Activated CD8-positive, alpha-beta memory T cell treated with anti-CD3 and anti-CD28 coated beads for 4 hours (primary cell): ENCODE results near the gene MXI1.

ENCODE experiments used
- DNase-seq, 2 donors: peaks; one replicate each; pipeline ENCODE4 v3.0.0-alpha.2; 2020; ENCODE audit warnings: low read depth in 2 of 2

The MXI1 gene

DNA sequence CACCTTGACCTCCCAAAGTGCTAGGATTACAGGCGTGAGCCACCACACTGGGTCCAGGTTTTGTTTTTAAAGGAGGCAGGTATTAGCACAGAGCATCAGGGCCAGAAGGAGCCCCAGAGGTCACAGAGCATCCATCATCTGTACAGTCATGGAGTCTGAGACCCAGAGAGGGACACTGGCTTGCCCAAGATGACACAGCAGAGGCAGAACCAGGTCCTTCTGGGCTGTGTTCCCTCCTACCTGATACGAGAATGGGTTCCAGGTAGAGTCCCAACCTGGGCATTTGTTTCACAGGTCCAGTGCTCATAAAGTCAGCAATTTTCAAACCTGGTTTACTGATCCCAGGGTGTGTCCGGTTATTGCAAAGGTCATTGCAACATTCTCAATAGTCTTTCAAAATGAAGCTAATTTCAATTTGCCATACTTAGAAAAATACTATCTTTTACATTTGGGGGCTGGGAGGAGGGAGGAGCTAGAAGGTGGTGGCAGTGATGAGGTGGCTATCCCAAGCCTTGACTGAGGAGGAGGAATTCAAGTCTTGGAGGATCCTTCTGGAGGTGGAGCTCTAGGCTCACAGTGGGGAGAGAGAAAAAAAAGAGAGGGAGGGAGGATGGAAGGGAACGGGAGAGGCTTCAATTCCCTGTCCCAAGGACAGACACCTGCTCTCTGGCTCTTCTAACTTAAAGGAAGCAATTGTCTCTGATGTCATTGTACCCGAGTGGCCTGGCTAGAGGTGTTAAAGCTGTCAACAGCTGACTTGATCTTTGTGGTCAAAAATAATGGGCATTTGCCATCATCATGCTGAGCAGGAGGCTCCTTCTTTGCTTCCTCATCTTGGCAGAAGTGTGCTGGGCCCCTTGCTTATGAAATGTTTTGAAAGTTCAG lies 8.1 kb downstream of the MXI1 start:
- DNase-seq: no peak

DNA sequence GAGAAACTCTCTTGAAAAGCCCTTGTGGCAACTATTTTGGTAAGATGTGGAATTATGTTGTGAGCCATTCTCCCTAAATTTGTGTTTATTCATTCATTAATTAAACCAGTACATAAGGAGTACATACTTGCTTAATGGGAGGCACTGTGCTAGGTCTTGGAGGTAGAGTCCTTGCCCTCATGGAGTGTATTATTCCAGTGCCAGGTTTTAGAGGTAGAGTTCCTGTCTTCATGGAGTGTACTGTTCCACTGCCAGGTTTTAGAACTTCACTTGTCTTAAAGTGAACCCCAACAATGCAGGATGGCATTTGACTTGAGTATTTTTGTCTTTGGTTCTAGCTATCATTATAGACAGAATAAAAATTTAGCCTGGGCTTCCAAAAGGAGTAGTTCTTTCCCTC lies 8.8 kb downstream of the MXI1 start:
- DNase-seq: no peak

DNA sequence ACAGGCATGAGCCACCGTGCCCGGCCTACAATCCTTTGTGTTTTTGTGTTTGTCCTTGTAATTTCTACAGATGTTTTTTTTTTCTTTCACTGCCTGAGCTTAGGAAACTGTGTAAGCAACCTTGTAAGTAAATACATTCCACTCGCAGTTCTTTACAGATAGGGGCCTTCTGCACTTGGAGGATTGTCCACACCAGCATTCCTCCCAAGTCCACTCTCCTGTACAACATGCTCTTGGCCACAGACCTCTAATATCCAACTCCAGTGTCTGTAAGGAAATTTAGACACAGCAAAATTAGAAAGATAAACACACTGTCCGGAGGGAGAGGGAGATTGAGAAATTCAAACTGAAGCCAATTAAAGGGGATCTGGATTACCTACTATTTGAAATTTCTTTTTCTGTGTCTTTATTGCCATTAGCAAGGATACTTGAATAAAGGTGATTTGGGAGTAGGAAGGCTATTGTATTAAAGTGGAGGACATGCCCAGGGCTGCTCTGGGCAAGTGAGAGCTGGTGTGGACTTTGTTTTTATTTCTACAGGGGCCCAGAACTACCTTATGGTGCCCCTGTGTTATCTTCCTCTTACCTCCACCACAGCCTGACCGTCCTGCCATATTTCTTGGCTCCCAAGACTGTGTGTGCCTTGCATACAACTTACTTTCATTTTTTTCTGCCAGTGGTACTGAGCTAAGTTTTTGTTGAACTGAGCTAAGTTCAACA lies 9.7 kb downstream of the MXI1 start:
- DNase-seq: no peak

DNA sequence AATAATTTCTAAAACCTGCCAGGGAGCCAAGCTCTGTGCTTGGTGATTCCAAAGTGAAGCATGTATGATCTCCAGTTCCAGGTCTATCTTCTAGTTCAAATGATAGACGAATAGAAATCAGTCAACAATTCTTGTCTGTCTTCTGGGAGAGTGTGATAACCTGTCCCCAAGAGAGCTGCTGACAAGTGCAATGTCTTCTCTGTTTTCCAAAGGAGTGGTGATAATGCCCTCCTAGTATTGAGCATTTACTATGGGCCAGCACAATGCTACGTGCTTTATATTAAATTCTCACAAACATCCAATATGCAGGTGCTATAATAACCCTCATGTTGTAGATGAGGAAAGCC lies 10.2 kb downstream of the MXI1 start:
- no peak for DNase-seq

DNA sequence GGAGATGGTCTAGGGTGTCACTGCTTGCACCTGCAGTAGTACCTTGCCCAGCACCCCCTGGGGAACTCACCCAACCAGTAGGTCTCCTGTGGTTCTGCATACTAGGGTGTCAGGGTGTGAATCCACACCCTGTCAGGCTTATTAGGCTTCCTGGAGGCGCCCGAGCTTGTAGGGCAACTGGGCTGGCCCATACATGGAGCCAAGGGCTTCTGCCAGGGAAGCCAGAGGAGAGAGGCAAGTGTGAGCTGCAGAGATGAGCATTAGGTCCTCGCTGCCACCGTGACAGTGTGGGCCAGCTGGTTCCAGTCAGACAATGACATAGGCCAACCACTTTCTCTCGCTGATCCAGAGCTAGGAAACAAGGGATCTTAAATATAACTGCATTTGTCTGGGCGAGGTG lies 11.2 kb downstream of the MXI1 start:
- no peak for DNase-seq

DNA sequence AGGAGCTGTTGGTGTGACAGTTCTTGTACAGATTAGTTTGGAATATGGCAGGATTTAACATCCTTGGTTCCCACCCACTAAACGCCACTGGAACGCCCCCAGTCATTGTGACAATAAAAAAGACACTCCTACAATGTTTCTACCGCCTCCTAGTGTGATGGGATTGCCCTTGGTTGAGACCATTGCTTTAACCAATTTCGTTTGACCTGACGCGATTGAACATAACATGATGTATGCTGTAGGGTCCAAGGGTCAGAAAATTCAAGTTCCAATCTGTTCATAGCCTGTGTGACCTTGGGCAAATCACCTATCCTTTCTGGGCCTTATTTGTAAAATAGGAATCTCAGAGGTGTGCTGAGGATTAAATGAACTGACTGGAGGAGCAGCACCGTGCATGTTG lies 12.5 kb downstream of the MXI1 start:
- DNase-seq: no peak

DNA sequence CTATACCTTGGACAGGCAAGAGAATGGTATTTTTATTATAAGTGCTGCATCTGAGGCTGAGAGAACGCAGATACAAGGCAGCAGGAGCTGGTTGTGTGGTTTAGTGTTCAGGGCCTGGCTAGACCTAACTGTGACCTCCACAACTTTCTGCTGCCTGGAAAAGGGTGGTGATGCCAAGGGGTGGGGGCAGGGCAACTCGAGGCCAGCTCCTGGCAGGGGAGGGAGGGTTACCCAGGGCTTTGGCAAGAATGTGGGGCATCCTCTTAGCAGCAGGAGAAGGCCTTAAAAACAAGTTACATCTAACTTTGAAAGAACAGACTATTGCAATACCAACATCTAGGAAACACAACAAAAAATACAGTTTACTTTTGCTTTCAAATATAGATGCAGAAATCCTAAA lies 13.0 kb downstream of the MXI1 start:
- DNase-seq: no peak

DNA sequence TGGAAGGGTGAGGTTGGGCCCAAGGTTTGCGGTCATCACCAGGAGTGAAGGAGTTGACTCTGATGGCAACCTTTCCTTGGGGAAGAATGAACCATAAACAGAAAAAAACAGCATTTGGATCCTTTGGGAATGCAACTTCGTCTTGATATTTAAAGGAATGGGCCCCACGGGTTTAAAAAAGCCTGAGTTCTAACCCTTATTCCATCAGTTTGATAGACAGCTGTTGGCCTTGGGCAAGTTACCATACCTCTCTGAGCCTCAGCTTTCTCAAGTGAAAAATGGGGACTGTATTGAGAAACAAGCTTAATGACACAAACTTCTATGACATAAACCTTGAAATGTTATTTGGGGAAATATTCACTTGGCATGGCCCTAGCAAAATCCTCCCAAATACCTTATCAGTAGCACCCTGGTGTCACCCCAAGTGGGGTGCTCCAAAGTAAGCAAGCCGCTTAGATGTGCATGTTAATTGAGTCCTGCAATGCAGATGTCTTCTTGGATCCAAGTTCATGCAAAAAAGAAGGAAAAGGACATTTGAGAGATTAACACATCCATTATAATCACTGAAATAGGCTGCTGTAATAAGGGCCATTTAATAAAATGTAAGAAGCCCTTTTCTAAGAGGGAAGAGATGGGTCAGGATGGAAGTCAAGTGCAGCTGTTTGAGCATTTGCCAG lies 13.8 kb downstream of the MXI1 start:
- DNase-seq: no peak

DNA sequence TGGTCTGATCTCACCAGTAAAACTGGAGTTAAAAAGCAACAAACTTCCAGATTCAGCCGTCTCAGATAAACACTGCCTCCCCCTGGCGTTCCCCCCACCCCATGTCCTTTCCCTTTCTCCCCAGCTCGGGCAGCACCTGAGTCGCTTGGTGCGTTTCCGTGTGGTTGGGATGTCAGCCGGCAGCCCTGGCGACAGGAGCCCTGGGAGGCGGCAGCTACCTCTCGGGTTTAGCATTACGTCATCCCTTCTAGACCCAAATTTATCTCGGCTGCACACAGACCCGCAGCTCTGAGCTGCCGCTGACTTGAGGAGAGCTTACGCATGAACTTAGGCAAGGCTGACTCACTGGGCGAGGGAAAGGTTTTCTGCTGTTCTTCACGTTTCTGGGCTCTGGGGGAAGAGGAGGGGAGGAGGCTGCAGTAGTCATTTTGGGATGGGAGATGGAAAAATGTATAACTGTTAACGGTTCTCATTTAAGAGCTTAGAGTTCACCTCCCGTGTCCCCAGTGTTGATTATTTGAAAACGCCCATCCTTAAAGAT lies 14.4 kb downstream of the MXI1 start:
- peak in 1 of 2 donors; percentile 65 for DNase-seq

DNA sequence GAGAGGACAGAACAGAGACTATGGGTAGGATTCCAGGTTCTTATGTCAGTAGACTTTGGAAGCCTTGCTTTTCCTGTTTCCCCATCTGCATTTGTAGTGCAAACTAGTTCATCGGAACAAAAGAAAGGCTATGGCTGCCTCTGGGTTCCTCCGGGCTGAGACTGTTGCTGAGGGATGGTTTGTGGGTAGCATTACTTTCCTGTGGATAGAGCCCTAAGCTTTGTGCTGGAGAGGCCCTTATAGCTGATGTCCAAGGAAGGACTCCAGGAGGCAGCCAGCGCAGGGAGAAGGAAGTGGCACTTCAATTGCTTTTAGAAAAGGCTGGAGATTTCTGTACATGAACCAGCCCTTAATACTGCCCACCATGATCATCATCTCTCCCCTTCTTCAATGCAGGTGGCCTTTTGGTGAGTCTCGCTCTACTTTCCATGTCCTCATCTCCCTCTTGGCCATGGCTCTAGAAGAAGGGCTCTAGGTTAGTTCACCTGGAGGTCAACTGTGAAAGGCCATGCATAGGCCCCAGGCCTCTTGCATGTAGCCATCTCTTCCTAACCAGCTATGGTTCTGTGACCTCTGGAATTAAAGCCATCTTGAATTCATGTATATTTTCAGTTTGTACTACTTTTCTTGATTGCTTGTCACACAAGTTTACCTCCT lies 15.4 kb downstream of the MXI1 start:
- DNase-seq: no peak

DNA sequence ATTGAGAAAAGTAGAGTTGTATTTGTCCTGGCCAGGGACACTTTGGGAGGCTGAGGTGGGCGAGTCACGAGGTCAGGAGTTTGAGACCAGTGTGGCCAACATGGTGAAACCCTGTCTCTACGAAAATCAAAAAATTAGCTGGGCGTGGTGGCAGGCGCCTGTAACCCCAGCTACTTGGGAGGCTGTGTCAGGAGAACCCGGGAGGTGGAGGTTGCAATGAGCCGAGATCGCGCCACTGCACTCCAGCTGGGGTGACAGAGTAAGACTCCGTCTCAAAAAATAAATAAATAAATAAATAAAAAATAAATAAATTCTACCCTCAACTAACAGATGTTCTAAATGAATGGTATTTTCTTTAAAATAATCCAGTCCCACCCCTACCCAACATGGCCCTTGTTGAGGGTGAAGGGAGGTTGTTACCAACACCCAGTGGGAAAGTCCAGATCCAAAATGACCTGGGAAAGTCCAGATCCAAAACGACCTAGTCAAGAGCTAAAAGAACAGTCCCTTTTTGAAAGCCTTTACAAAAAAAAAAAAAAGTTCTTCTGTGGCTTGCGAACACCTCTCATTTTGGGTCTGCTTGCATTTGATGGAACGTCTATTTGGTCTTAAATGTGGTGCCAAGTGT lies 16.0 kb downstream of the MXI1 start:
- DNase-seq: no peak

DNA sequence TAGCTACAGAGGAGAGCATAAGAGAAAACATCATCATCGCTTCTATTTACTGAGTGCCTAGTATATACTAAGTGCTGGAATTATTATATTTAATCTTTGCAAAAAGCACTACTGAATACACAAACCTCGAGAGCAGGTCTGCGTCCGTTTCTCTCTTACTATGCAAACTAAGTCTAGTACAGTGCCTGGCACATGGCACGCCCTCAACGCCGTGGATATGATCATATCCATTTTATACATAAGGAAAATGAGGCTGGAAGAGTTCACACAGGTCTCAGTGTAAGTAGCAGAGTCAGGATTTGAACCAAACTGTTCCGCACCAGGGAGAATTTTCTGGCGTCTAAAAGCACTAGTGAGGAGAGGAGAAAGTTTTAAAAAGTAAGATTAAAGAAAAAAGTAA lies 17.6 kb downstream of the MXI1 start:
- no peak for DNase-seq

DNA sequence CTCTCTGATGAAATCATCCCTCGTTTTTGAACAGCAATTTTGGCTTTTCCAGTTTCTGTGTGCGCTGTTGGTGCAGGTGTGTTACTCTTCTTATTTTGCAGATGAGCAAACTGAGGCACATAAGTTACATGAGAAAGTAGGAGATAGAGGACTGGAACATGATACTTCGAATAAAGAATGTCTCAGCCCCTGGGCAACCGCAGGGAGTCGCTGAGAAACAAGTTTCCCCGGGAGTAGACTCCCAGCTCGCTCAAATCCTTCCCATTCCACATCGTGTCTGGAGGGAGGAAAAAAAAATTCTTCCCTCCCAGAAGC lies 18.0 kb downstream of the MXI1 start:
- no peak for DNase-seq

DNA sequence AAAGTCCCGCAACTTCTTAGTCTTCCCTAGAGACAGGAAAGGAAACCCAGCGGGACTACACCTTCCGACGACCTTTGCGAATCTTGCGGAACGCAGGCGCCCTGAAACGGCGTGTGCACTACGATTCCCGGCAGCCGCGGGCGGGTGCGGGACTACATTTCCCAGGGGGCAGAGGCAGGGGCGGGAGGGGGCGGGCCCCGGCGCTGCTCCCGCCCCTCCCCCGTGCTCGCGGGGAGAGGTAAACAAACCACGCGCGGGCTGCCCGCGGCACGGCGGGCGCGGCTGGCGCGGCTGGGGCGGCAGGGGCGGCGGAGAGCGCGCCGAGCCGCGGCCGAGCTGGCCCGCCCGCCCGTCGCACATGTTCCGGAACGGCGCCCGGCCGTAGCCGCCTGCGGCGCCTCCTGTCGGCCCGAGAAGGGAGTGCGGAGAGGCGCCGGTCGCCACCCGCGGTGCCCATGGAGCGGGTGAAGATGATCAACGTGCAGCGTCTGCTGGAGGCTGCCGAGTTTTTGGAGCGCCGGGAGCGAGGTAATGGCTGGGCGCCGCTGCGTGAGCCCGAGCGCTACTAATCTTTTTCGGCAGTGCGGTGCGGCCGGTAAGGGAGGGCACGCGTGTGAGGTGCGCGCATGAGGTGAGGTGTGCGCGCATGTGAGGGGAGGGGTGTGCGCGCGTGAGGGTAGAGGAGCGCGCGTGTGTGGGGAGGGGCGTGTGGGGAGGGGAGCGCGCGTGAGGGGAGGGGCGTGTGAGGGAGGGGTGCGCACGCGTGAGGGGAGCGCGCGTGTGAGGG lies 18.5 kb downstream of the MXI1 start:
- peak; percentile 74 to 79 for DNase-seq

DNA sequence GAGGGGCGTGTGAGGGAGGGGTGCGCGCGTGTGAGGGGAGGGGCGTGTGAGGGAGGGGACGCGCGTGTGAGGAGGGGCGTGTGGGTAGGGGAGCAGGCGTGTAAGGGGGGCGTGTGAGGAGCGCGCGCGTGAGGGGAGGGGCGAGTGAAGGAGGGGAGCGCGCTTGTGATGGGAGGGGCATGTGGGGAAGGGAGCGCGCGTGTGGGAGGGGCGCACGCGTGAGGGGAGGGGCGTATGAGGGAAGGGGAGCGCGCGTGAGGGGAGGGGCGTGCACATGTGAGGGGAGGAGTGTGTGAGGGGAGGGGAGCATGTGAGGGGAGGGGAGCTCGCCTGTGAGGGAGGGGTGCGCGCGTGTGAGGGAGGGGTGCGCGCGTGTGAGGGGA lies 19.1 kb downstream of the MXI1 start:
- DNase-seq: peak; percentile 68 to 77

DNA sequence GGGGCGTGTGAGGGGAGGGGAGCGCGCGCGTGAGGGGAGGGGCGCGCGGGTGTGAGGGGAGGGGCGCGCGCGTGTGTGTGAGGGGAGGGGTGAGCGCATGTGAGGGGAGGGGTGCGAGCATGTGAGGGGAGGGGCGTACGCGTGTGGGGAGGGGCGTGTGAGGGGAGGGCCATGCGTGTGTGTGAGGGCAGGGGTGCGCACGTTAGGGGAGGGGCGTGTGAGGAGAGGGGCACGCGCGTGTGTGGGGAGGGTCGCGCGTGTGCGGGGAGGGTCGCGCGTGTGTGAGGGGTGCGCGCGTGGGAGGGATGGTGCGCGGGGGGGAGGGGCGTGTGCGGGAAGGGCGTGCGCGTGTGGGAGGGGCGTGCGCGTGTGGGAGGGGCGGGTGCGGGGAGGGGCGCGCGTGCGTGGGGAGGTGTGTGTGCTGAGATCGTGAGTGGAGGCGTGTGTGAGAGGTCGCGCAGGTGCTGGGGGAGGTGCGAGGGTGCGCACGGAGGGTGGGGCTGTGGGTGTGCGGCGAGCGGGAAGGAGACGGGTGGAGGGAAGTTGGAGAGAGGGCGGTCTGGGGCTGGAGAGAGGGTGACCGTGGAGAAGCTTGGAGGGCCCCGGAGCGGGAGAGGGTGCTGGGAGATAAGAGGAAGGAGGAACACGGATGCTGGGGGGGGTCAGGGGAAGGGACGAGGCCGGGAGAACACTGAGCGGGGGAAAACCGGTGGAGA lies 19.7 kb downstream of the MXI1 start:
- peak; percentile 59 to 67 for DNase-seq

DNA sequence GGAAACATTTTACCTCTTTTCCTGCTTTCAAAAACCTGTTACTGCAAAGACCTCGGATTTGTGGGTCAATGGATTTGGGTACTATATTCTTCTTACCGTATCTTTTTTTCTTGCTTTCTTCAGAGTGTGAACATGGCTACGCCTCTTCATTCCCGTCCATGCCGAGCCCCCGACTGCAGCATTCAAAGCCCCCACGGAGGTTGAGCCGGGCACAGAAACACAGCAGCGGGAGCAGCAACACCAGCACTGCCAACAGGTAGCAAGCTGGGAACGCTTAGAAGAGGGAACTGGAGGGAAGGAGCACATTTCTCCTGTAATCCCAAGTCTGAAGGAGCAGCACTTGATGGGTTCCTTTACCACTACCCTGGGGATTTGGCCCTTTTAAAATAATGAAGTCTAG lies 20.7 kb downstream of the MXI1 start:
- DNase-seq: no peak

DNA sequence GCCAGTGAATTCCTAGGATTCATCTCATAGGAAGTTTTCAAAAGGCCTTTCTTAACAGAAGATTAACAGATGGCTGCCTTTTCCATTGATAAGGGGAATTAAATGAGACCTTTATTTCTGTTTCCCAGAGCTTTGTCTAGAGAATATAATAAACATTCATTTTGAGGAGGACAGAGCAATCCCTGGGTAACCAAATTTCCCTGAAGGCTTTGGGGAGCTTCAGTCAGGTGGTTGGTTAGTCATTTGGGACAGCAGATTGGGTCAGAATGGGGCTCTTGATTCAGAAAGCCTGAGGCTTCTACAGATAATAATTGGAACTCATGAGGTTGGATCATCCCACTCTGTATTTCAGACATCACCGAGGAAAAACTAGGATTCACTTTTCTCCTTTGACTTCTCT lies 21.8 kb downstream of the MXI1 start:
- no peak for DNase-seq

DNA sequence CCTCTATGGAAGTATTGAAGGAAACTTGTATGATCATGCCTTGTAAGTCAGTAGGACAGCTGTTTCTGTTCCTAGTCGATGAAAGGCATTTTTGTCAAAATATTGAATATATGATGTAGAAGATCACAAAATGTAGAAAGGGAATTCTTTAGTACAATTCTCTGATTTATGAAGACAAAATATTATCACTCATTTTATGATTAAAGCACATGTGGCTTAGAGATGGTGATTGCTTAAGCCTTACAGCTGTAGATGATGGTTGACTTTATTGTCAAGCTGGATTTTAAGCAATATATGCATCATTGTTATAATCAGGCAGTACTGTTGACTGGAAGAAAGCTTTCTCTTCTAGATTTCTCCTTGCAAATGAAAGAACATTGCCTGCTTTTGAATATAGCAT lies 26.4 kb downstream of the MXI1 start:
- DNase-seq: no peak

DNA sequence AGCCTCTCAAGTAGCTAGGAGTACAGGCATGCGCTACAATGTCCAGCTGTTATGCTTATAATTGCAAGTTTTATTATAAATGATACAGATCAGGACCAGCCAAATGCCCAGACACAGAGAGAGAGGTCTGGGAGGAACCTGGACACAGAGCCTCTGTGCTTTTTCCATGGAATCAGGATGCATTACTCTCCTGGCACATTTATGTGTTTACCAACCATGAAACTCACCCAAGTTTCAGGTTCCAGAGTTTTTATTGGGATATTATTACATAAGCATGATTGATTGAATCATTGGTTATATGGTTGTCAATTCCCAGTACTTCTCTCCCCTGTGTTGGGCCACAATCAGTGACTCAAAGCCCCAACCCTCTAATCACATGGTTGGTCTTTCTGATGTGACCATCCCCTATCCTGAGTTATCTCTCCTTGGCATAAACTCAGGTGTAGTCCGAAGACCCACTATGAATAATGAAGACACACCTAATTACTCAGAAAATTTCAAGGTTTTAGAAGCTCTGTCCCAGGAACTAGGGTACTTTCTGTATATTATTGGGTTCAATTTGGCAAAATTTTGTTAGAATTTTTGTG lies 30.6 kb downstream of the MXI1 start:
- DNase-seq: no peak
